Type B pancreatic cell (in vitro differentiated cells): ENCODE measurements around the gene FYN. TPM values are rescaled to one million over a fixed set of nuclear protein-coding genes. Genes with fewer than 3 reads are reported as not detected.

Experiments used
- DNase-seq: peaks from one replicate; pipeline ENCODE4 v3.0.0; 2021; ENCODE audit warnings: mixed read lengths; ENCODE audit not compliant: unreplicated experiment; ENCODE audit errors: extremely low spot score
- H3K27ac Mint-ChIP-seq: 2 replicates; pipeline ENCODE4 v1.8.0; 2021; ENCODE audit warnings: mild to moderate bottlenecking, mixed read lengths
- H3K27me3 Mint-ChIP-seq: 2 replicates; pipeline ENCODE4 v1.8.0; 2021; ENCODE audit warnings: mixed read lengths
- H3K36me3 Mint-ChIP-seq: 2 replicates; pipeline ENCODE4 v1.8.0; 2021; ENCODE audit warnings: mixed read lengths
- H3K4me1 Mint-ChIP-seq: one replicate; pipeline ENCODE4 v1.8.0; 2021; ENCODE audit warnings: mixed read lengths; ENCODE audit not compliant: unreplicated experiment
- H3K4me3 Mint-ChIP-seq: 2 replicates; pipeline ENCODE4 v1.8.0; 2021; ENCODE audit warnings: mild to moderate bottlenecking, mixed read lengths
- H3K9me3 Mint-ChIP-seq: 2 replicates; pipeline ENCODE4 v1.8.0; 2021; ENCODE audit warnings: mixed read lengths
- total RNA-seq: library from RNA; stranded (reverse); gene quantifications from 2 replicates; pipeline ENCODE4 v1.2.1, GENCODE V29; 2021; ENCODE audit warnings: low replicate concordance
- TF ChIP-seq, protein P1 (sequence below): fragments of 200-600 bp; sonication (generic); conservative IDR thresholded peaks from 2 replicates; pipeline ENCODE4 v1.5.0; 2021; ENCODE audit warnings: antibody characterized with exemption, mild to moderate bottlenecking

The FYN gene
- total RNA-seq, 1 donor from 2014 or later, result 131 TPM

DNA sequence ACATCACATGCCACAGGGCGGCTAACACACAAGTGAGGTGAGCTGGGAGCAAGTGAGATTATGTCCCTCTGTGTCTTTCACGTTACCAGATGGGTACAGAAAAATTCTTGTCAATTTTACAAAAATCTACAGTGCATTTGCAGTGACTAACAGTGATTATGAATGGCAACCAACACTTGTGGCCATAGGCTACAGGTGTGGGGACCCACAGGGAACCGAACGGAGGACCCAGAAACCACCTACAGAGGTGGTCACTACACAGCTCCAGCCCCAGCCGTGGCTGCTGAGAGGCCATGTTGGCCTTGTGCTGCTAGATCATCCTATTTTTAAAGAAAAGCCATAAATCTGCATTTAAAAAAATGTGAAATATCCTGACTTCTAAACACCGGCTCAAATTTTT, 50.2 kb downstream of the FYN start:
- Mint-ChIP-seq H3K4me3 (no peak overlapping the region), H3K27me3 (no peaks in the 10 kb centered on the region), H3K9me3 (no peaks in the 10 kb centered on the region), H3K4me1 (peaks cover 45% of the 10 kb centered on the region), H3K36me3 (peaks cover 10% of the 10 kb centered on the region), H3K27ac (peak overlapping the region; percentile 88)
- TF ChIP-seq, protein P1, sequence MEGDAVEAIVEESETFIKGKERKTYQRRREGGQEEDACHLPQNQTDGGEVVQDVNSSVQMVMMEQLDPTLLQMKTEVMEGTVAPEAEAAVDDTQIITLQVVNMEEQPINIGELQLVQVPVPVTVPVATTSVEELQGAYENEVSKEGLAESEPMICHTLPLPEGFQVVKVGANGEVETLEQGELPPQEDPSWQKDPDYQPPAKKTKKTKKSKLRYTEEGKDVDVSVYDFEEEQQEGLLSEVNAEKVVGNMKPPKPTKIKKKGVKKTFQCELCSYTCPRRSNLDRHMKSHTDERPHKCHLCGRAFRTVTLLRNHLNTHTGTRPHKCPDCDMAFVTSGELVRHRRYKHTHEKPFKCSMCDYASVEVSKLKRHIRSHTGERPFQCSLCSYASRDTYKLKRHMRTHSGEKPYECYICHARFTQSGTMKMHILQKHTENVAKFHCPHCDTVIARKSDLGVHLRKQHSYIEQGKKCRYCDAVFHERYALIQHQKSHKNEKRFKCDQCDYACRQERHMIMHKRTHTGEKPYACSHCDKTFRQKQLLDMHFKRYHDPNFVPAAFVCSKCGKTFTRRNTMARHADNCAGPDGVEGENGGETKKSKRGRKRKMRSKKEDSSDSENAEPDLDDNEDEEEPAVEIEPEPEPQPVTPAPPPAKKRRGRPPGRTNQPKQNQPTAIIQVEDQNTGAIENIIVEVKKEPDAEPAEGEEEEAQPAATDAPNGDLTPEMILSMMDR, result no peak
- no peak for DNase-seq

DNA sequence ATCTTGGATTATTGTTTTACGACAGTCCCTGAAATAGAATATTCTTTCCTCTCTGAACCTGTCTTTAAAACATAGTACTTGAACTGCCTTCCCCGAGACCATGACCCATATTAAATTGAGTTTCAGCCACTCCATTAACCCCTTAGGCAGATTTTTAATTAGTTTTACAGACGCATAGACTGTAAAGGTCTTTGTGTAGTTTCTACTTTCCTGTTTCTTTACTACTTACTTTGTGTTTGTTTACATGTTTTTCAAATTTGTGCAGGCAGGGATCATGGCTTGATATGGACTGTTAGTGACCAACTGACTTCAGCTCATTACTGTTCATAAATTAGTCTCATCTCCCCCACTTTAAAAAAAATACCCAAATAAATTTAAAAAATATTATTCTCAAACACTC, 53.8 kb downstream of the FYN start:
- TF ChIP-seq, protein P1, result no peak
- Mint-ChIP-seq H3K4me3 (no peak overlapping the region), H3K4me1 (peaks cover 25% of the 10 kb centered on the region), H3K36me3 (peaks cover 10% of the 10 kb centered on the region), H3K27ac (no peak overlapping the region), H3K27me3 (no peaks in the 10 kb centered on the region), H3K9me3 (no peaks in the 10 kb centered on the region)
- no peak for DNase-seq

DNA sequence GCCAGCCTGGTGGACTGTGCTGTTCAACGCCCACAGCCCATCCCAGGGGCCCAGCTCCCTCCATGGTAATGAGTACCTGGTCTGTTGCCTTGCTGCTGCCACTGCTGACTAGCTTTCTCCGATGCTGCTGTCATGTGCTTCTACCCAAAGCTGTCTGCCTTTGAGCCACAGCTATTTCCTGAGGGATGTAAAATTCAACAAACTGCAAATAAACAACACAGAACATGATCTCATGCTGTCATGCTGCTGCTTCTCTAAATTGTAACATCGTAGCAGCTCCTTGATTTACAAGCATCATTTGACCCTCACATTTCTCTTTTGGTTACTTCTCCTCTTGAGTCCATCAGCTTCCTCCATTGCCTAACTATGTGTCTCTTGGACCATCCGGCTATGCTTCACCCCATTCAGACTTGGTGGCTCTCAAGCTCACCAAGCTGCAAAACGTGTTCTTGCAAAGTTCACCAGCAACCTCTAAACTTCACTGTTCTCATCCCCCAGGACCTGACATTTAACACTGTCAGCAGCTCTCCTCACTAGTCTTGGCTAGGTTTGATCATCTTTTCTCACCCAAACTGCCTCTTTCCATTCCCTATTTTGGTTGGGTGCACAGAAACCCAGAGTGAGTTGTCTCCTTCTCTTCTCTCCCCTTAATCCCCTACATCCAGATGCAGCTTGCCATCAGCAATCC, 54.6 kb downstream of the FYN start:
- Mint-ChIP-seq H3K36me3 (peaks cover 10% of the 10 kb centered on the region), H3K4me3 (no peak overlapping the region), H3K27me3 (no peaks in the 10 kb centered on the region), H3K4me1 (peaks cover 22% of the 10 kb centered on the region), H3K27ac (peak overlapping the region; percentile 15), H3K9me3 (no peaks in the 10 kb centered on the region)
- TF ChIP-seq, protein P1, result no peak
- no peak for DNase-seq

DNA sequence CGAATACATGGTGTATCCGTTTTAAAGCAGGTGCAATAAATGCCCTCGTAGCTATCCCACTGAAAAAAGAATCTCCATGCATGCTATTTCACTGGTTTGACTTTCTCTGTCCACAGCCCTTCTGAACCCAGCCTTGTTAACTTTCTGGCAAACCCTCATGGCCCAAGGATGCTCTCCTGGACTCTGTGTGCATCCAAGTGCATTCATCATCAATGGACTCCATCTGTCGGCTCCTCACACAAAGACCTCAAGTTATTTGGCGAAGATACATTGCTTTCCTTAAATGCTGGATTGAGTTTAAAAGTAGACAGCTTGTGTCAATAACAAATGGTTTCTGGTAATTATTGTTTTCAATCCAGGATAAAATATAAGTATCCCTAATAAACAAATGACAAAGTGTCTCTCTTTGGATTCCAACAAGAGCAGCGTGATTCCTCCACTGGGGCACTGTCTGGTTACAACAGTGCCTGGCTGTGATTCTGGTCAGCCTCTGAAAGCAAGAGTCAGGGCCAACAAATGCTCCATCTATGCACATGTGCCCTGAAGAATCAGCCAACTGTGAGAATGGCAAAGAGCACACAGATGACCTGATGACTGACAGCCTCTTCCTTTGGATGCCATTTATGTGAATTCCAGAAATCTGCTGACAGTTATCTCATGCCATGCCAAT, 55.7 kb downstream of the FYN start:
- no peaks in the 10 kb centered on the region for H3K9me3 Mint-ChIP-seq
- no peak for DNase-seq
- no peaks in the 10 kb centered on the region for H3K27me3 Mint-ChIP-seq
- H3K27ac Mint-ChIP-seq, result peak overlapping the region; percentile 7
- peaks cover 14% of the 10 kb centered on the region for H3K4me1 Mint-ChIP-seq
- H3K36me3 Mint-ChIP-seq, result peaks cover 16% of the 10 kb centered on the region
- no peak overlapping the region for H3K4me3 Mint-ChIP-seq
- TF ChIP-seq, protein P1, result no peak

DNA sequence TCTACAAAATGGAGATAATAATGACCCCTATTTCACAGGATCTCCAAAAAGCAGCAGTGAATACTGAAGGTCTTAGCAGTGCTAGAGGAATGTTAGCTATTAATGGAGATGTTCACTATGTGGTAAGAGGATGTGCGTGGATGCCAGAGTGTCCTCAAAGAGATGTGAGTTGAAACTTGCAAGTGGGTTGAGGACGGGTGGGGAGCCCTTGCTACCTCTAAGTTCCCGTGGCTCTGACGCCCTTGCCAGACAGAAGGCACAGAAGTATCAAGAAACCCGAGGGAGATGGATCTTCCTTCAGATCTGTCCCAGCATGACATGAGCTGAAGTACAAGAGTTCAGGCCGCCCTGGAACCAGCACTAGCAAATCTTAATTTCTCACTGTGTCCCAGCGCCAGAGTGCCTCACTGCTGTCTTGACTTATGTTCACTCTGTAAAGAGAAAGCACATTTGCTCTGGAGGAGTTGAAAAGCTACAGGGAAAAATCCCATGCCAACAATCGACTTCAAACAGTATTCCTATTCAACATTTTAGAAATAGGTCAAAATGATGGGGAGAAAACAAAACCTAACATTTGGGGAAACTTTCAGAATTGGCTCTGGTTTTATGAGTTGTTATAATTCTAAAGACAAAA, 59.5 kb downstream of the FYN start:
- DNase-seq, result no peak
- Mint-ChIP-seq H3K27ac (no peak overlapping the region), H3K27me3 (no peaks in the 10 kb centered on the region), H3K36me3 (peaks cover 22% of the 10 kb centered on the region), H3K4me3 (no peak overlapping the region), H3K4me1 (peaks cover 34% of the 10 kb centered on the region), H3K9me3 (no peaks in the 10 kb centered on the region)
- TF ChIP-seq, protein P1, result no peak
